H1 (cell line): ENCODE measurements around the gene PRODH2.

Experiments
- POLR2AphosphoS5 ChIP-seq: IDR thresholded peaks from 2 replicates; pipeline ENCODE4 v1.6.1; 2011; ENCODE audit warnings: low read depth, low read length
- YY1 ChIP-seq: IDR thresholded peaks from 2 replicates; pipeline ENCODE4 v1.6.1; 2011; ENCODE audit warnings: low read depth, mild to moderate bottlenecking, low read length
- TF ChIP-seq, protein P1 (sequence below), 3 experiments: IDR thresholded peaks; 1 replicate in 2 of 3; 2 replicates in 1 of 3; pipeline versions ENCODE4 v1.5.1 to v1.6.1; 2011; ENCODE audit warnings: low read length in 3 of 3, mild to moderate bottlenecking in 3 of 3, inconsistent platforms in 2 of 3, low read depth in 1 of 3, moderate library complexity in 1 of 3; ENCODE audit not compliant: insufficient read depth in 1 of 3; ENCODE audit errors: control extremely low read depth in 1 of 3

DNA sequence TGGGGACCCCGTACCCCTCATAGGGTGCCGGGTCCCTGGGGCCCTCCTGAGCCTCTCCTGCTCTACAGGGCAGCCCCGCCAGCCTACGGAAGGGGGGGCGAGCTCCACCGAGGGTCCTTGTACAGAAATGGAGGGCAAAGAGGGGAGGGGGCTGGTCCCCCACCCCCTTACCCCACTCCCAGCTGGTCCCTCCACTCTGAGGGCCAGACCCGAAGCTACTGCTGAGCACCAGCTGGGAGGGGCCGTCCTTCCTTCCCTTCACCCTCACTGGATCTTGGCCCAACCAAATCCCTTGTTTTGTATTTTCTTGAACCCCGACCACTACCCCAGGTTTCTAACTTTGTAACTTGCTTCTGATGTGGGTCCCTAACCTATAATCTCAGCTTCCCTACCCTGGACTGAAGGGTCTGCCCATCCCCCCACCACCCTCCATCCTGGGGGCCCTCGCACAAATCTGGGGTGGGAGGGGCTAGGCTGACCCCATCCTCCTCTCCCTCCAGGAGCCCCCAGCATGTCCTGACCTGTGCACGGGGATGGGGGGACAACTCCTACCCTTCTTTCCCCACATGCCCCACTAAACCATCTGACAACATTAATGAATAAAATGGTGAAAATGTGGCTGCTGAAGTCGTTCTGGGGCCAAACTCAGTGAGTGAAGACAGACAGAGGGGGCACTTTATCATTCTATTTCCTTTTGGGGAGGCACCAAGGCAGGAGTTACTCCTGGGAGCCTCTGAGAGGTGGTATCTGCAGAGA lies 24.3 kb downstream of the PRODH2 start:
- TF ChIP-seq, protein P1, sequence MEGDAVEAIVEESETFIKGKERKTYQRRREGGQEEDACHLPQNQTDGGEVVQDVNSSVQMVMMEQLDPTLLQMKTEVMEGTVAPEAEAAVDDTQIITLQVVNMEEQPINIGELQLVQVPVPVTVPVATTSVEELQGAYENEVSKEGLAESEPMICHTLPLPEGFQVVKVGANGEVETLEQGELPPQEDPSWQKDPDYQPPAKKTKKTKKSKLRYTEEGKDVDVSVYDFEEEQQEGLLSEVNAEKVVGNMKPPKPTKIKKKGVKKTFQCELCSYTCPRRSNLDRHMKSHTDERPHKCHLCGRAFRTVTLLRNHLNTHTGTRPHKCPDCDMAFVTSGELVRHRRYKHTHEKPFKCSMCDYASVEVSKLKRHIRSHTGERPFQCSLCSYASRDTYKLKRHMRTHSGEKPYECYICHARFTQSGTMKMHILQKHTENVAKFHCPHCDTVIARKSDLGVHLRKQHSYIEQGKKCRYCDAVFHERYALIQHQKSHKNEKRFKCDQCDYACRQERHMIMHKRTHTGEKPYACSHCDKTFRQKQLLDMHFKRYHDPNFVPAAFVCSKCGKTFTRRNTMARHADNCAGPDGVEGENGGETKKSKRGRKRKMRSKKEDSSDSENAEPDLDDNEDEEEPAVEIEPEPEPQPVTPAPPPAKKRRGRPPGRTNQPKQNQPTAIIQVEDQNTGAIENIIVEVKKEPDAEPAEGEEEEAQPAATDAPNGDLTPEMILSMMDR (IDR thresholded peaks at IDR 0.05; ENCODE audit: control extremely low read depth in 1 of 3, insufficient read depth in 1 of 3, low read depth in 1 of 3, low read length in 3 of 3) = no peak
- TF ChIP-seq POLR2AphosphoS5 (no peak), YY1 (no peak)
